ENCODE measurements around the gene CAMTA1.

DNA sequence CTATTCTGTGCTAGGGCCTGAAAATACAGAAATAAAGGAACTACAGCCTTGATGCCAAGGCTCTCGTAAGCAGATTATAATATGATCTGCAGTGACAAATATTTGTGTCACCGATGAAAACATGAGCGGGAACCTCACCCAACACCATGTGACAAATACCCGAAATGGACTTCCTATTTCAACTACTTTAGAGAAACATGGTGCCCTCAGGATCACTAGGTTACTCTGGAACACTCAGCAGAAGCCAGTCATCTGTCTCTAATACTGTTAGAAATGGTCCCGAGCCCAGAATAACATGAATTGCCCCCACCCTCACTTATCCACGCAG, 985.4 kb downstream of the CAMTA1 start:
- no peak for TF ChIP-seq CTCF (IDR thresholded peaks at IDR 0.05)
- no peak for TF ChIP-seq POLR2A (IDR thresholded peaks at IDR 0.05)
